Stimulated activated CD8-positive, alpha-beta memory T cell treated with anti-CD3 and anti-CD28 coated beads, Interleukin-15, amount 100 ng/mL, for 1 hour (primary cell): ENCODE data around the gene SNX6.
"Not testable (repeated sequence)": the region's sequence is repeated elsewhere in the genome, so short reads cannot be mapped to it uniquely, and the experiment has no call there.

Experiments
- DNase-seq: peaks from one replicate; pipeline ENCODE4 v3.0.0-alpha.2; 2020; ENCODE audit warnings: low read depth

Gene SNX6

GRCh38 chr14:34521071-34521470 lies 108.9 kb downstream of the SNX6 start:
- not testable (repeated sequence) for DNase-seq

- not testable (repeated sequence) for DNase-seq
Observed at GRCh38 chr14:34520304-34520970, 109.5 kb downstream of the SNX6 start.
